WTC11 (cell line): ENCODE data around the gene HECW1.

Experiments
- CBFB ChIP-seq: sonication (generic); formaldehyde crosslinking; IDR thresholded peaks from 2 replicates; pipeline ENCODE4 v1.8.1; 2022; ENCODE audit warnings: mild to moderate bottlenecking, low read depth, missing genetic modification reagents
- ETV6 ChIP-seq: sonication (generic); formaldehyde crosslinking; IDR thresholded peaks from 2 replicates; pipeline ENCODE4 v1.8.1; 2022; ENCODE audit warnings: mild to moderate bottlenecking, missing genetic modification reagents
- NR2C2 ChIP-seq: sonication (generic); formaldehyde crosslinking; IDR thresholded peaks from 2 replicates; pipeline ENCODE4 v1.8.0; 2022; ENCODE audit warnings: mild to moderate bottlenecking, missing genetic modification reagents
- ZBTB21 ChIP-seq: sonication (generic); formaldehyde crosslinking; IDR thresholded peaks from 2 replicates; pipeline ENCODE4 v1.8.1; 2023; ENCODE audit warnings: mild to moderate bottlenecking, missing genetic modification reagents, borderline replicate concordance
- ZNF138 ChIP-seq: sonication (generic); formaldehyde crosslinking; conservative IDR thresholded peaks from 2 replicates; pipeline ENCODE4 v1.8.1; 2022; ENCODE audit warnings: mild to moderate bottlenecking, moderate library complexity, missing genetic modification reagents
- TF ChIP-seq, protein P1 (sequence below): sonication (generic); formaldehyde crosslinking; conservative IDR thresholded peaks from 2 replicates; pipeline ENCODE4 v1.8.1; 2023; ENCODE audit warnings: mild to moderate bottlenecking, low read depth, missing genetic modification reagents, moderate library complexity
- TF ChIP-seq, protein P2 (sequence below): fragments of 200-600 bp; IDR thresholded peaks from 2 replicates; pipeline ENCODE4 v1.8.0; 2022; ENCODE audit warnings: antibody characterized with exemption
- TF ChIP-seq, protein P3 (sequence below): sonication (generic); formaldehyde crosslinking; IDR thresholded peaks from 2 replicates; pipeline ENCODE4 v1.8.0; 2022; ENCODE audit warnings: missing genetic modification reagents

DNA sequence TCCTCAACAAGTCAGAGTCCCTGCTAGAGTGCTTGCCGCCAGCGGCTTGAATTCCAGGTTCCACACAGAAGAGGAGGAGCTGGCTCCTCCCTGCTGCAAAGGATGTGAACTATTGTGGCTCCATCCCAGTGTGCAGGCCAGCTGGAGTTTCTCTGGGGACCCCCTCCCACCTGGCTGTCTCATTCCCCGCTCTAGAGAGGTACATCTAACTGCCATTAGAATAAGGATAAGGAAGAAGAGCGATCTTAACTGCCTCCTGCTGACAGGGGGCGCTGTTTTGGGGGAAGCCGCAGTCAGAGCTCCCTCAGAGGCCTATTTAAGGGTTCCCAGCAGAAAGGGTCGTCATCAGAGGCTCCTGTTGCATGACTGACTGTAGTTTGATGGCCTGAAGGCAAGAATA, 40.8 kb upstream of the HECW1 start:
- TF ChIP-seq, protein P1, sequence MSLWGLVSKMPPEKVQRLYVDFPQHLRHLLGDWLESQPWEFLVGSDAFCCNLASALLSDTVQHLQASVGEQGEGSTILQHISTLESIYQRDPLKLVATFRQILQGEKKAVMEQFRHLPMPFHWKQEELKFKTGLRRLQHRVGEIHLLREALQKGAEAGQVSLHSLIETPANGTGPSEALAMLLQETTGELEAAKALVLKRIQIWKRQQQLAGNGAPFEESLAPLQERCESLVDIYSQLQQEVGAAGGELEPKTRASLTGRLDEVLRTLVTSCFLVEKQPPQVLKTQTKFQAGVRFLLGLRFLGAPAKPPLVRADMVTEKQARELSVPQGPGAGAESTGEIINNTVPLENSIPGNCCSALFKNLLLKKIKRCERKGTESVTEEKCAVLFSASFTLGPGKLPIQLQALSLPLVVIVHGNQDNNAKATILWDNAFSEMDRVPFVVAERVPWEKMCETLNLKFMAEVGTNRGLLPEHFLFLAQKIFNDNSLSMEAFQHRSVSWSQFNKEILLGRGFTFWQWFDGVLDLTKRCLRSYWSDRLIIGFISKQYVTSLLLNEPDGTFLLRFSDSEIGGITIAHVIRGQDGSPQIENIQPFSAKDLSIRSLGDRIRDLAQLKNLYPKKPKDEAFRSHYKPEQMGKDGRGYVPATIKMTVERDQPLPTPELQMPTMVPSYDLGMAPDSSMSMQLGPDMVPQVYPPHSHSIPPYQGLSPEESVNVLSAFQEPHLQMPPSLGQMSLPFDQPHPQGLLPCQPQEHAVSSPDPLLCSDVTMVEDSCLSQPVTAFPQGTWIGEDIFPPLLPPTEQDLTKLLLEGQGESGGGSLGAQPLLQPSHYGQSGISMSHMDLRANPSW: no peak
- TF ChIP-seq ZNF138 (CRISPR knock-in tag) (no peak), ZBTB21 (CRISPR knock-in tag) (no peak), NR2C2 (CRISPR knock-in tag) (no peak), ETV6 (CRISPR knock-in tag) (no peak), CBFB (CRISPR knock-in tag) (no peak)
- TF ChIP-seq, protein P2, sequence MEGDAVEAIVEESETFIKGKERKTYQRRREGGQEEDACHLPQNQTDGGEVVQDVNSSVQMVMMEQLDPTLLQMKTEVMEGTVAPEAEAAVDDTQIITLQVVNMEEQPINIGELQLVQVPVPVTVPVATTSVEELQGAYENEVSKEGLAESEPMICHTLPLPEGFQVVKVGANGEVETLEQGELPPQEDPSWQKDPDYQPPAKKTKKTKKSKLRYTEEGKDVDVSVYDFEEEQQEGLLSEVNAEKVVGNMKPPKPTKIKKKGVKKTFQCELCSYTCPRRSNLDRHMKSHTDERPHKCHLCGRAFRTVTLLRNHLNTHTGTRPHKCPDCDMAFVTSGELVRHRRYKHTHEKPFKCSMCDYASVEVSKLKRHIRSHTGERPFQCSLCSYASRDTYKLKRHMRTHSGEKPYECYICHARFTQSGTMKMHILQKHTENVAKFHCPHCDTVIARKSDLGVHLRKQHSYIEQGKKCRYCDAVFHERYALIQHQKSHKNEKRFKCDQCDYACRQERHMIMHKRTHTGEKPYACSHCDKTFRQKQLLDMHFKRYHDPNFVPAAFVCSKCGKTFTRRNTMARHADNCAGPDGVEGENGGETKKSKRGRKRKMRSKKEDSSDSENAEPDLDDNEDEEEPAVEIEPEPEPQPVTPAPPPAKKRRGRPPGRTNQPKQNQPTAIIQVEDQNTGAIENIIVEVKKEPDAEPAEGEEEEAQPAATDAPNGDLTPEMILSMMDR: peak; percentile 85
- TF ChIP-seq, protein P3, sequence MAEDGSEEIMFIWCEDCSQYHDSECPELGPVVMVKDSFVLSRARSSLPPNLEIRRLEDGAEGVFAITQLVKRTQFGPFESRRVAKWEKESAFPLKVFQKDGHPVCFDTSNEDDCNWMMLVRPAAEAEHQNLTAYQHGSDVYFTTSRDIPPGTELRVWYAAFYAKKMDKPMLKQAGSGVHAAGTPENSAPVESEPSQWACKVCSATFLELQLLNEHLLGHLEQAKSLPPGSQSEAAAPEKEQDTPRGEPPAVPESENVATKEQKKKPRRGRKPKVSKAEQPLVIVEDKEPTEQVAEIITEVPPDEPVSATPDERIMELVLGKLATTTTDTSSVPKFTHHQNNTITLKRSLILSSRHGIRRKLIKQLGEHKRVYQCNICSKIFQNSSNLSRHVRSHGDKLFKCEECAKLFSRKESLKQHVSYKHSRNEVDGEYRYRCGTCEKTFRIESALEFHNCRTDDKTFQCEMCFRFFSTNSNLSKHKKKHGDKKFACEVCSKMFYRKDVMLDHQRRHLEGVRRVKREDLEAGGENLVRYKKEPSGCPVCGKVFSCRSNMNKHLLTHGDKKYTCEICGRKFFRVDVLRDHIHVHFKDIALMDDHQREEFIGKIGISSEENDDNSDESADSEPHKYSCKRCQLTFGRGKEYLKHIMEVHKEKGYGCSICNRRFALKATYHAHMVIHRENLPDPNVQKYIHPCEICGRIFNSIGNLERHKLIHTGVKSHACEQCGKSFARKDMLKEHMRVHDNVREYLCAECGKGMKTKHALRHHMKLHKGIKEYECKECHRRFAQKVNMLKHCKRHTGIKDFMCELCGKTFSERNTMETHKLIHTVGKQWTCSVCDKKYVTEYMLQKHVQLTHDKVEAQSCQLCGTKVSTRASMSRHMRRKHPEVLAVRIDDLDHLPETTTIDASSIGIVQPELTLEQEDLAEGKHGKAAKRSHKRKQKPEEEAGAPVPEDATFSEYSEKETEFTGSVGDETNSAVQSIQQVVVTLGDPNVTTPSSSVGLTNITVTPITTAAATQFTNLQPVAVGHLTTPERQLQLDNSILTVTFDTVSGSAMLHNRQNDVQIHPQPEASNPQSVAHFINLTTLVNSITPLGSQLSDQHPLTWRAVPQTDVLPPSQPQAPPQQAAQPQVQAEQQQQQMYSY (CRISPR knock-in tag): no peak
